ENCODE data around the gene AK9.
"Not testable (repeated sequence)": the region's sequence is repeated elsewhere in the genome, so short reads cannot be mapped to it uniquely, and the experiment has no call there.

DNA sequence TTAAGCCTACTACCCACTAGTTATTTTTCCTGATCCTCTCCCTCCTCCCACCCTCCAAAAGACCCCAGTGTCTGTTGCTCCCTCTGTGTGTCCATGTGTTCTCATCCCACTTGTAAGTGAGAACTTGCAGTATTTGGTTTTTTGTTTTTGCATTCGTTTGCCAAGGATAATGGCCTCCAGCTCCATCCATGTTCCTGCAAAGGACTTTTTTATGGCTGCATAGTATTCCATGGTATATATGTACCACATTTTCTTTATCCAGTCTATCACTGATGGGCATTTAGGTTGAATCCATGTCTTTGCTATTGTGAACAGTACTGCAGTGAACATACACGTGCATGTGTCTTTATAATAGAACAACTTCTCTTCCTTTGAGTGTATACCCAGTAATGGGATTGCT lies 17.1 kb upstream of the AK9 start:
- TF ChIP-seq EP300 (IDR thresholded peaks at IDR 0.05): not testable (repeated sequence)
- TF ChIP-seq, protein P1, sequence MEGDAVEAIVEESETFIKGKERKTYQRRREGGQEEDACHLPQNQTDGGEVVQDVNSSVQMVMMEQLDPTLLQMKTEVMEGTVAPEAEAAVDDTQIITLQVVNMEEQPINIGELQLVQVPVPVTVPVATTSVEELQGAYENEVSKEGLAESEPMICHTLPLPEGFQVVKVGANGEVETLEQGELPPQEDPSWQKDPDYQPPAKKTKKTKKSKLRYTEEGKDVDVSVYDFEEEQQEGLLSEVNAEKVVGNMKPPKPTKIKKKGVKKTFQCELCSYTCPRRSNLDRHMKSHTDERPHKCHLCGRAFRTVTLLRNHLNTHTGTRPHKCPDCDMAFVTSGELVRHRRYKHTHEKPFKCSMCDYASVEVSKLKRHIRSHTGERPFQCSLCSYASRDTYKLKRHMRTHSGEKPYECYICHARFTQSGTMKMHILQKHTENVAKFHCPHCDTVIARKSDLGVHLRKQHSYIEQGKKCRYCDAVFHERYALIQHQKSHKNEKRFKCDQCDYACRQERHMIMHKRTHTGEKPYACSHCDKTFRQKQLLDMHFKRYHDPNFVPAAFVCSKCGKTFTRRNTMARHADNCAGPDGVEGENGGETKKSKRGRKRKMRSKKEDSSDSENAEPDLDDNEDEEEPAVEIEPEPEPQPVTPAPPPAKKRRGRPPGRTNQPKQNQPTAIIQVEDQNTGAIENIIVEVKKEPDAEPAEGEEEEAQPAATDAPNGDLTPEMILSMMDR (IDR thresholded peaks at IDR 0.05): not testable (repeated sequence)
